Chondrocyte (in vitro differentiated cells): Measurements from ENCODE around the gene PIM3. TPM values are rescaled to one million over a fixed set of nuclear protein-coding genes. Genes with fewer than 3 reads are reported as not detected.

Experiments used
- DNase-seq: peaks from one replicate; pipeline ENCODE4 v3.0.0; 2021; ENCODE audit warnings: mixed read lengths, low spot score
- H3K27ac Mint-ChIP-seq: one replicate; pipeline ENCODE4 v1.8.0; 2021; ENCODE audit warnings: mild to moderate bottlenecking, moderate library complexity, mixed read lengths; ENCODE audit not compliant: unreplicated experiment
- H3K27me3 Mint-ChIP-seq: 2 replicates; pipeline ENCODE4 v1.8.0; 2021; ENCODE audit warnings: low read depth, mixed read lengths
- H3K36me3 Mint-ChIP-seq: 2 replicates; pipeline ENCODE4 v1.8.0; 2021; ENCODE audit warnings: low read depth, mixed read lengths
- H3K4me1 Mint-ChIP-seq: 2 replicates; pipeline ENCODE4 v1.8.0; 2021; ENCODE audit warnings: low read depth, mild to moderate bottlenecking, mixed read lengths
- H3K4me3 Mint-ChIP-seq: one replicate; pipeline ENCODE4 v1.8.0; 2021; ENCODE audit warnings: mild to moderate bottlenecking, moderate library complexity, mixed read lengths; ENCODE audit not compliant: unreplicated experiment
- H3K9me3 Mint-ChIP-seq: 2 replicates; pipeline ENCODE4 v1.8.0; 2021; ENCODE audit warnings: low read depth, mixed read lengths
- CTCF ChIP-seq: fragments of 200-600 bp; sonication (generic); IDR thresholded peaks from 2 replicates; pipeline ENCODE4 v1.5.0; 2021; ENCODE audit warnings: antibody characterized with exemption, mild to moderate bottlenecking, moderate library complexity
- total RNA-seq: library from RNA; stranded (reverse); gene quantifications from 3 replicates; pipeline ENCODE4 v1.2.1, GENCODE V29; 2021

Gene PIM3
- total RNA-seq, 1 donor from 2014 or later: 18.2 TPM

GRCh38 chr22:50002791-50003190 lies 42.2 kb downstream of the PIM3 start:
- peak; percentile 43 for DNase-seq
- peaks cover 9% of the 10 kb centered on the region for H3K27me3 Mint-ChIP-seq
- no peaks in the 10 kb centered on the region for H3K9me3 Mint-ChIP-seq
- H3K4me1 Mint-ChIP-seq: peaks cover 16% of the 10 kb centered on the region
- no peaks in the 10 kb centered on the region for H3K36me3 Mint-ChIP-seq
- no peak overlapping the region for H3K27ac Mint-ChIP-seq
- no peak for TF ChIP-seq CTCF
- peak overlapping the region; percentile 23 for H3K4me3 Mint-ChIP-seq

GRCh38 chr22:50004918-50005317 lies 44.3 kb downstream of the PIM3 start:
- H3K27me3 Mint-ChIP-seq: peaks cover 11% of the 10 kb centered on the region
- no peak for DNase-seq
- no peak overlapping the region for H3K27ac Mint-ChIP-seq
- peaks cover 13% of the 10 kb centered on the region for H3K4me1 Mint-ChIP-seq
- no peaks in the 10 kb centered on the region for H3K9me3 Mint-ChIP-seq
- no peaks in the 10 kb centered on the region for H3K36me3 Mint-ChIP-seq
- no peak overlapping the region for H3K4me3 Mint-ChIP-seq
- TF ChIP-seq CTCF: no peak

- Mint-ChIP-seq H3K4me1 (peaks cover 14% of the 10 kb centered on the region), H3K4me3 (no peak overlapping the region), H3K36me3 (no peaks in the 10 kb centered on the region), H3K27me3 (peaks cover 17% of the 10 kb centered on the region), H3K9me3 (no peaks in the 10 kb centered on the region), H3K27ac (no peak overlapping the region)
- DNase-seq: no peak
- TF ChIP-seq CTCF: no peak
Observed at GRCh38 chr22:50007057-50007511, 46.5 kb downstream of the PIM3 start.

- Mint-ChIP-seq H3K4me3 (no peak overlapping the region), H3K27me3 (peaks cover 16% of the 10 kb centered on the region), H3K4me1 (peaks cover 11% of the 10 kb centered on the region), H3K36me3 (no peaks in the 10 kb centered on the region), H3K9me3 (no peaks in the 10 kb centered on the region), H3K27ac (no peak overlapping the region)
- TF ChIP-seq CTCF: no peak
- DNase-seq: peak; percentile 79
Observed at GRCh38 chr22:50008151-50009040, 47.8 kb downstream of the PIM3 start.

- H3K4me3 Mint-ChIP-seq: no peak overlapping the region
- peak; percentile 88 for DNase-seq
- H3K36me3 Mint-ChIP-seq: no peaks in the 10 kb centered on the region
- H3K27me3 Mint-ChIP-seq: peaks cover 14% of the 10 kb centered on the region
- peaks cover 11% of the 10 kb centered on the region for H3K4me1 Mint-ChIP-seq
- no peaks in the 10 kb centered on the region for H3K9me3 Mint-ChIP-seq
- no peak for TF ChIP-seq CTCF
- no peak overlapping the region for H3K27ac Mint-ChIP-seq
Observed at GRCh38 chr22:50009251-50009650, 48.7 kb downstream of the PIM3 start.
